ENCODE measurements around the gene KRT5.
A peak's percentile ranks its signal among the peaks of the same experiment; 100 is the strongest.

The KRT5 gene

DNA sequence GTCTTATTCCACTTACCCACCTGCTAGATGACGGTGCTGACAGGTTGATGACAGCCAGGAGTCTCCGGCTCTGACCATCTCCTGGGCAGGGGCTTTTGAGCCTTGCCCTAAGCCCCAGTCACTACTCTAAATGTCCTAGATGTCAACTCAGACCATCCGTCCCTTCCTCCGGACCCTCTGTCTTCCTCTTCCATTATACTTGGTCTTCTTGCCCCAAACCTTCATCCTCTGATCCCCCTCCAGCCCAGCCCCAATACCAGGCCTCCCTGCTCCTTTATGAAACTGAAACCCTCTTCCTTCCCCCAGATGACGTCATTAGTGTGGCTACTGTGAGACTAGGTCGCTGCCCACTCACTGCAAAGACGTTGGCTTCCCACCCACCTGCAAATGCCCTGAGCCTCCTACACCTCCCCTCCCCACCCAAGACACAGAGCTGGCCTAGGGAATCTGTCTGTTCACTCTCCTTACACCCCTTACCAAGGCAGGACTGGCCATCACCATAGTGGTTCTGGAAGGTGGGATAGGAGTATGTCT lies 22.7 kb upstream of the KRT5 start:
- TF ChIP-seq, protein P1, sequence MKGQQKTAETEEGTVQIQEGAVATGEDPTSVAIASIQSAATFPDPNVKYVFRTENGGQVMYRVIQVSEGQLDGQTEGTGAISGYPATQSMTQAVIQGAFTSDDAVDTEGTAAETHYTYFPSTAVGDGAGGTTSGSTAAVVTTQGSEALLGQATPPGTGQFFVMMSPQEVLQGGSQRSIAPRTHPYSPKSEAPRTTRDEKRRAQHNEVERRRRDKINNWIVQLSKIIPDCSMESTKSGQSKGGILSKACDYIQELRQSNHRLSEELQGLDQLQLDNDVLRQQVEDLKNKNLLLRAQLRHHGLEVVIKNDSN (IDR thresholded peaks at IDR 0.05): no peak
- TF ChIP-seq ZBTB7A (IDR thresholded peaks at IDR 0.05; ENCODE audit: low read depth) (no peak), CREB1 (IDR thresholded peaks at IDR 0.05; ENCODE audit: low read depth) (no peak), TEAD4 (IDR thresholded peaks at IDR 0.05) (no peak), FOXM1 (IDR thresholded peaks at IDR 0.05; ENCODE audit: borderline replicate concordance, low read depth) (no peak), EGR1 (IDR thresholded peaks at IDR 0.05) (no peak), YY1 (IDR thresholded peaks at IDR 0.05; ENCODE audit: low read depth) (no peak), TCF12 (IDR thresholded peaks at IDR 0.05; ENCODE audit: low read depth) (no peak), CEBPB (IDR thresholded peaks at IDR 0.05) (no peak), TAF1 (IDR thresholded peaks at IDR 0.05; ENCODE audit: low read depth) (no peak), RAD21 (IDR thresholded peaks at IDR 0.05; ENCODE audit: low read depth) (no peak), NFIC (IDR thresholded peaks at IDR 0.05) (no peak)
- TF ChIP-seq, protein P2, sequence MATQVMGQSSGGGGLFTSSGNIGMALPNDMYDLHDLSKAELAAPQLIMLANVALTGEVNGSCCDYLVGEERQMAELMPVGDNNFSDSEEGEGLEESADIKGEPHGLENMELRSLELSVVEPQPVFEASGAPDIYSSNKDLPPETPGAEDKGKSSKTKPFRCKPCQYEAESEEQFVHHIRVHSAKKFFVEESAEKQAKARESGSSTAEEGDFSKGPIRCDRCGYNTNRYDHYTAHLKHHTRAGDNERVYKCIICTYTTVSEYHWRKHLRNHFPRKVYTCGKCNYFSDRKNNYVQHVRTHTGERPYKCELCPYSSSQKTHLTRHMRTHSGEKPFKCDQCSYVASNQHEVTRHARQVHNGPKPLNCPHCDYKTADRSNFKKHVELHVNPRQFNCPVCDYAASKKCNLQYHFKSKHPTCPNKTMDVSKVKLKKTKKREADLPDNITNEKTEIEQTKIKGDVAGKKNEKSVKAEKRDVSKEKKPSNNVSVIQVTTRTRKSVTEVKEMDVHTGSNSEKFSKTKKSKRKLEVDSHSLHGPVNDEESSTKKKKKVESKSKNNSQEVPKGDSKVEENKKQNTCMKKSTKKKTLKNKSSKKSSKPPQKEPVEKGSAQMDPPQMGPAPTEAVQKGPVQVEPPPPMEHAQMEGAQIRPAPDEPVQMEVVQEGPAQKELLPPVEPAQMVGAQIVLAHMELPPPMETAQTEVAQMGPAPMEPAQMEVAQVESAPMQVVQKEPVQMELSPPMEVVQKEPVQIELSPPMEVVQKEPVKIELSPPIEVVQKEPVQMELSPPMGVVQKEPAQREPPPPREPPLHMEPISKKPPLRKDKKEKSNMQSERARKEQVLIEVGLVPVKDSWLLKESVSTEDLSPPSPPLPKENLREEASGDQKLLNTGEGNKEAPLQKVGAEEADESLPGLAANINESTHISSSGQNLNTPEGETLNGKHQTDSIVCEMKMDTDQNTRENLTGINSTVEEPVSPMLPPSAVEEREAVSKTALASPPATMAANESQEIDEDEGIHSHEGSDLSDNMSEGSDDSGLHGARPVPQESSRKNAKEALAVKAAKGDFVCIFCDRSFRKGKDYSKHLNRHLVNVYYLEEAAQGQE (IDR thresholded peaks at IDR 0.05; ENCODE audit: low read depth): no peak

DNA sequence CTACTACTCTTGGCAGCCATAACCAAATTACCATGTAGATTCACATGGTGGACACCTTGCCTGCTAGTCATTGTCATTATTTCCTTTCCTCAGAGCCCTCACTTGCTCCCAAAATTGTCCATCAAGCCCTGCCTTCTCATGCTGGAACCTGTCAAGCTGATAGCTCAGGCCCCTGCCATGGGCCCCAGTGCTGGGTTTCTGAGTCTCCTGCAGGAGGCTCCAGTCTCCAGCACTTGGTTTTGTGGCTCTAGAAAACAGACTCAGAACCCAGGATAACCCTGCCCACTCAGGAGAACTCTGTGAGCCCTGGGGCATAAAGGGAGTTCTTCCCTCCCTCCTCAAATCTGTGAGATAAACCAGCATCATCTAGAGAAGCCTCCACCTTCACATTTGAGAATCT lies 22.0 kb upstream of the KRT5 start:
- peak; percentile 43 for TF ChIP-seq RAD21 (IDR thresholded peaks at IDR 0.05; ENCODE audit: low read depth)
- TF ChIP-seq TEAD4 (IDR thresholded peaks at IDR 0.05): no peak
- TF ChIP-seq TAF1 (IDR thresholded peaks at IDR 0.05; ENCODE audit: low read depth): no peak
- no peak for TF ChIP-seq EGR1 (IDR thresholded peaks at IDR 0.05)
- 0 out of 2 replicates have a peak, but pooled peaks have one; percentile 0 for TF ChIP-seq TCF12 (IDR thresholded peaks at IDR 0.05; ENCODE audit: low read depth)

DNA sequence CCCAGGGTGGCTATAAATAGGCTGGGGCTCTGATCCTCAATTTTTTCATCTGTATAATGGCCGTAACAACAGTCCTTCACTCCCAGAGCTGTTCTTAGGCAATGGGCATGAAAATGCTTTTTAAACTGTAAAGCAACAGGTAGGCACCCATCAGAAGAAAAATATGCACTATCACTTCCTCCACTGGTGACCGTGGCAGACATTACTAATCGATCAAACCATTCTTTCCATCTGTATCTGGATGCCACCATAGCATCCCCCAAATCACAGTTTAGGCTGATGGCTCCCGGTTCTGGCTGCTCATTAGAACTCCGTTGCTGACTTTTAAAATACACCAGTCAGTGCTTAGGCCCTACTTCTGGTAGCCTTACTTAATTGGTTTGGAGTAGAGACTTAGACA lies 21.5 kb upstream of the KRT5 start:
- TF ChIP-seq TCF12 (IDR thresholded peaks at IDR 0.05; ENCODE audit: low read depth) (0 out of 2 replicates have a peak, but pooled peaks have one; percentile 14), FOXM1 (IDR thresholded peaks at IDR 0.05; ENCODE audit: borderline replicate concordance, low read depth) (no peak)

DNA sequence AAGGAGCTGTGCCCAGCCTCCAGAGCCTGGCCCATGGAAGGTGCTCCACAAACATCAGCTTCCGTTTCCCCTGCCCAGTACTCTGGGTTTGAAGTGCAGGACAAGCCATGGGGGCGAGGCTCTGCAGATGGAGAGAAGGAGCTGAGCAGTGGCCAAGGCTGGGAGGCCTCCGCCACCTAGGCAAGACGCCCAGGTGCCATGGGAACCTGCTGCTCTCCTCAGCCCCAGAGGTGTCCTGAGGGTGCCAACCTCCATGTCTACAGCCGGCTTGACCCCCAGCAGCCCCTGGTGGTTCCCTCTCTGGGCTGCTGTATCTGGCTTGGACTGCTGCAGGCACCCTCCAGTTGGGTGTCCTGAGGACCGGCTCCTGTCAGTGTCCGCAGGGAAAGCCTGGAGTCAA lies 20.3 kb upstream of the KRT5 start:
- TF ChIP-seq, protein P2 (IDR thresholded peaks at IDR 0.05; ENCODE audit: low read depth): no peak
- TF ChIP-seq FOXM1 (IDR thresholded peaks at IDR 0.05; ENCODE audit: borderline replicate concordance, low read depth): no peak
- TF ChIP-seq NFIC (IDR thresholded peaks at IDR 0.05): no peak
- TF ChIP-seq TCF12 (IDR thresholded peaks at IDR 0.05; ENCODE audit: low read depth): no peak
- TF ChIP-seq CREB1 (IDR thresholded peaks at IDR 0.05; ENCODE audit: low read depth): no peak
- TF ChIP-seq RAD21 (IDR thresholded peaks at IDR 0.05; ENCODE audit: low read depth): no peak
- no peak for TF ChIP-seq EP300 (IDR thresholded peaks at IDR 0.05; ENCODE audit: borderline replicate concordance)
- no peak for TF ChIP-seq TEAD4 (IDR thresholded peaks at IDR 0.05)
- TF ChIP-seq, protein P1 (IDR thresholded peaks at IDR 0.05): no peak
- TF ChIP-seq, protein P3, sequence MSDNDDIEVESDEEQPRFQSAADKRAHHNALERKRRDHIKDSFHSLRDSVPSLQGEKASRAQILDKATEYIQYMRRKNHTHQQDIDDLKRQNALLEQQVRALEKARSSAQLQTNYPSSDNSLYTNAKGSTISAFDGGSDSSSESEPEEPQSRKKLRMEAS (IDR thresholded peaks at IDR 0.05): no peak
- no peak for TF ChIP-seq ZBTB7A (IDR thresholded peaks at IDR 0.05; ENCODE audit: low read depth)
- no peak for TF ChIP-seq TAF1 (IDR thresholded peaks at IDR 0.05; ENCODE audit: low read depth)
- TF ChIP-seq CEBPB (IDR thresholded peaks at IDR 0.05): no peak
- TF ChIP-seq YY1 (IDR thresholded peaks at IDR 0.05; ENCODE audit: low read depth): no peak
- no peak for TF ChIP-seq EGR1 (IDR thresholded peaks at IDR 0.05)

DNA sequence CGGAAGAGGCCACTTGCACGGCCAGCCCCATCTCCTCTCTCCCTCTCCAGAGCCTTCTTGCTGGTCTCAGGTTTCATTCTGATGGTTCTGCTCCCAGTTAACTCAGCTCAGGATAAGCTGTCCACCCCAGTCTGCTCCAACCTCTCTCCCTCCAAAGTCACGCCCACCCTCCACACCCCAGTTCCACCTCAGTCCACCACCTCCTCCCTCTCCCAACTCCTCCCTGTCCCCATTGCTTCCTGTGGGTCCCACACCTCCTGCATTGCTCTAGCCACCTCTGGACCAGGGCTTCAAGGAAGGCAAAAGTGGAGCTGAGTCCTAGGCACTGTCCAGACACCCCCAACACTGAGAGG lies 19.6 kb upstream of the KRT5 start:
- no peak for TF ChIP-seq NFIC (IDR thresholded peaks at IDR 0.05)
- no peak for TF ChIP-seq TEAD4 (IDR thresholded peaks at IDR 0.05)
- TF ChIP-seq CREB1 (IDR thresholded peaks at IDR 0.05; ENCODE audit: low read depth): no peak
- TF ChIP-seq, protein P2 (IDR thresholded peaks at IDR 0.05; ENCODE audit: low read depth): no peak
- TF ChIP-seq, protein P1 (IDR thresholded peaks at IDR 0.05): no peak
- no peak for TF ChIP-seq TAF1 (IDR thresholded peaks at IDR 0.05; ENCODE audit: low read depth)
- TF ChIP-seq YY1 (IDR thresholded peaks at IDR 0.05; ENCODE audit: low read depth): no peak
- no peak for TF ChIP-seq EGR1 (IDR thresholded peaks at IDR 0.05)
- no peak for TF ChIP-seq RAD21 (IDR thresholded peaks at IDR 0.05; ENCODE audit: low read depth)
- no peak for TF ChIP-seq TCF12 (IDR thresholded peaks at IDR 0.05; ENCODE audit: low read depth)
- no peak for TF ChIP-seq FOXM1 (IDR thresholded peaks at IDR 0.05; ENCODE audit: borderline replicate concordance, low read depth)
- TF ChIP-seq CEBPB (IDR thresholded peaks at IDR 0.05): no peak
- TF ChIP-seq EP300 (IDR thresholded peaks at IDR 0.05; ENCODE audit: borderline replicate concordance): no peak
- TF ChIP-seq ZBTB7A (IDR thresholded peaks at IDR 0.05; ENCODE audit: low read depth): no peak
- TF ChIP-seq, protein P3 (IDR thresholded peaks at IDR 0.05): no peak

All from Ishikawa (cell line).